HAP-1 (cell line): ENCODE results near the gene SPATA31D4.

Source experiments
- DNase-seq, 2 experiments: peaks; one replicate each; pipeline ENCODE4 v3.0.0-alpha.2; 2016 to 2020; ENCODE audit warnings: low spot score in 2 of 2
- H3K27me3 ChIP-seq: fragments of 250-450 bp; sonication (Bioruptor Pico); 2 replicates; pipeline ENCODE4 v1.5.1; 2020; ENCODE audit warnings: low read depth, mild to moderate bottlenecking, moderate library complexity
- H3K36me3 ChIP-seq: fragments of 250-450 bp; sonication (Bioruptor Pico); replicated peaks from 2 replicates; pipeline ENCODE4 v1.5.1; 2020; ENCODE audit warnings: mild to moderate bottlenecking
- H3K4me1 ChIP-seq: fragments of 250-450 bp; sonication (Bioruptor Pico); 2 replicates; pipeline ENCODE4 v1.5.1; 2020; ENCODE audit warnings: mild to moderate bottlenecking
- H3K4me3 ChIP-seq: fragments of 250-450 bp; sonication (Bioruptor Pico); 2 replicates; pipeline ENCODE4 v1.5.1; 2020; ENCODE audit warnings: mild to moderate bottlenecking, moderate library complexity
- H3K9me3 ChIP-seq: fragments of 250-450 bp; sonication (Bioruptor Pico); 2 replicates; pipeline ENCODE4 v1.5.1; 2020; ENCODE audit warnings: mild to moderate bottlenecking, moderate library complexity
- in situ Hi-C: fragments of 300-500 bp; cut with MboI; formaldehyde crosslinking; loops from 3 replicates; pipeline ENCODE4 v1.14.3; 2020; ENCODE audit warnings: low sequenced_read_pairs, inconsistent platforms, mixed read lengths

The SPATA31D4 gene

GRCh38 chr9:81979196-81979595, 51.0 kb downstream of the SPATA31D4 start:
- H3K27me3 ChIP-seq: no peaks in the 10 kb centered on the region
- H3K4me1 ChIP-seq: no peaks in the 10 kb centered on the region
- DNase-seq: no peak
- H3K36me3 ChIP-seq: no peaks in the 10 kb centered on the region
- in situ Hi-C loops: no loop called here
- no peak overlapping the region for H3K4me3 ChIP-seq
- H3K9me3 ChIP-seq: no peaks in the 10 kb centered on the region

GRCh38 chr9:81980568-81980967, 52.3 kb downstream of the SPATA31D4 start:
- H3K9me3 ChIP-seq: no peaks in the 10 kb centered on the region
- in situ Hi-C loops: no loop called here
- DNase-seq: no peak
- H3K27me3 ChIP-seq: no peaks in the 10 kb centered on the region
- H3K4me1 ChIP-seq: no peaks in the 10 kb centered on the region
- H3K36me3 ChIP-seq: no peaks in the 10 kb centered on the region
- no peak overlapping the region for H3K4me3 ChIP-seq

- Histone ChIP-seq H3K4me3 (no peak overlapping the region), H3K4me1 (no peaks in the 10 kb centered on the region), H3K36me3 (no peaks in the 10 kb centered on the region), H3K9me3 (no peaks in the 10 kb centered on the region), H3K27me3 (no peaks in the 10 kb centered on the region)
- no peak for DNase-seq
- in situ Hi-C loops: no loop called here
Observed at GRCh38 chr9:81981883-81982282, 53.7 kb downstream of the SPATA31D4 start.
